Tibial nerve (tissue), 3 donors: Measurements from ENCODE around the gene GLRX5.

ENCODE experiments used
- CTCF ChIP-seq, 5 experiments: fragments of 200-600 bp in 3 of 5; fragments of 450-650 bp in 2 of 5; sonication (generic) in 3 of 5; IDR thresholded peaks; one replicate each; pipeline ENCODE4 v1.5.1; 2016 to 2019; ENCODE audit warnings: antibody characterized with exemption in 5 of 5, mild to moderate bottlenecking in 3 of 5, moderate library complexity in 2 of 5
- POLR2A ChIP-seq, 2 donors: fragments of 450-650 bp; IDR thresholded peaks; one replicate each; pipeline ENCODE4 v1.6.1; 2017; ENCODE audit warnings: antibody characterized with exemption in 2 of 2, mild to moderate bottlenecking in 2 of 2, moderate library complexity in 2 of 2

DNA sequence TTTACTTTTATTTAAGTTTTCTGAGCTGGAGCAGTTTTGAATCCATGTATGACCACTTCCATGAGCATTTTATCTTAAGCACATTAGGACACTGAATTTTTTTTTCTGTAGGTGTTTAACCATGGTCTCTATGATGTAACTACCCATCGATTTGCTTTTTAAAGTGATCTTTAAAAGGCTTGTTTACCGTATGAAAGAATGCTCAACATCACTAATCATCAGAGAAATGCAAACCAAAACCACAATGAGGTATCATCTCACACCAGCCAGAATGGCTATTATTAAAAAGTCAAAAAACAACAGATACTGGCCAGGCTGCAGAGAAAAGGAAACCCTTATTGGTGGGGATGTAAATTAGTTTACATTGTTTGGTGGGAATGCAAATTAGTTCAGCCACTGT lies 23.0 kb downstream of the GLRX5 start:
- TF ChIP-seq CTCF (IDR thresholded peaks at IDR 0.05) (no peak), POLR2A (IDR thresholded peaks at IDR 0.05) (no peak)
